Calu3 (cell line): ENCODE results near the gene GABPB1. TPM values are rescaled to one million over a fixed set of nuclear protein-coding genes. Genes with fewer than 3 reads are reported as not detected.

Experiments
- BruUV-seq: library from RNA; stranded (reverse); fragments of 400-500 nt; replicated peaks from 2 replicates; lab custom pipeline; 2021; lab: Mats Ljungman, UMichigan
- CTCF ChIA-PET: fragments of 300-600 bp; sonication (Branson Sonifier 250); formaldehyde crosslinking; loops from one replicate; lab custom pipeline; 2022; ENCODE audit warnings: antibody characterized with exemption; lab: Charles Lee
- DNase-seq: peaks from one replicate; pipeline ENCODE4 v3.0.0; 2022
- H3K27ac Mint-ChIP-seq: one replicate; pipeline ENCODE4 v1.8.0; 2022; ENCODE audit warnings: mixed read lengths; ENCODE audit not compliant: unreplicated experiment
- H3K27me3 Mint-ChIP-seq: one replicate; pipeline ENCODE4 v1.8.0; 2022; ENCODE audit warnings: mixed read lengths; ENCODE audit not compliant: unreplicated experiment
- H3K36me3 Mint-ChIP-seq: one replicate; pipeline ENCODE4 v1.8.0; 2022; ENCODE audit warnings: mild to moderate bottlenecking, moderate library complexity, mixed read lengths; ENCODE audit not compliant: insufficient read depth, unreplicated experiment
- H3K4me1 Mint-ChIP-seq: one replicate; pipeline ENCODE4 v1.8.0; 2022; ENCODE audit warnings: mild to moderate bottlenecking, low read depth, mixed read lengths; ENCODE audit not compliant: unreplicated experiment
- H3K4me3 Mint-ChIP-seq: one replicate; pipeline ENCODE4 v1.8.0; 2022; ENCODE audit warnings: mild to moderate bottlenecking, low read depth, moderate library complexity, mixed read lengths; ENCODE audit not compliant: unreplicated experiment
- H3K9me3 Mint-ChIP-seq: one replicate; pipeline ENCODE4 v1.8.0; 2022; ENCODE audit warnings: low read depth, mixed read lengths; ENCODE audit not compliant: unreplicated experiment
- CTCF ChIP-seq: fragments of 200-600 bp; IDR thresholded peaks from one replicate; pipeline ENCODE4 v1.8.0; 2022; ENCODE audit warnings: antibody characterized with exemption; ENCODE audit not compliant: unreplicated experiment
- intact Hi-C: fragments of 100-400 bp; cut with micrococcal nuclease; formaldehyde crosslinking; loops from one replicate; pipeline ENCODE4 v1.10.0; 2022; ENCODE audit not compliant: unreplicated experiment
- total RNA-seq: library from RNA; stranded (reverse); gene quantifications from 2 replicates; pipeline ENCODE4 v1.2.3, GENCODE V29; 2022

GABPB1 gene
- total RNA-seq, 1 experiment from 2014 or later: 33.0 TPM

- no peak overlapping the region for H3K27ac Mint-ChIP-seq
- no peak for DNase-seq
- H3K9me3 Mint-ChIP-seq: no peaks in the 10 kb centered on the region
- H3K36me3 Mint-ChIP-seq: peaks cover 6% of the 10 kb centered on the region
- TF ChIP-seq CTCF: no peak
- BruUV-seq: no TSS peak
- CTCF ChIA-PET: no interaction called here
- intact Hi-C loops: no loop called here
- H3K4me1 Mint-ChIP-seq: no peaks in the 10 kb centered on the region
- H3K27me3 Mint-ChIP-seq: no peaks in the 10 kb centered on the region
- no peak overlapping the region for H3K4me3 Mint-ChIP-seq
Observed at GRCh38 chr15:50341616-50342136, 13.3 kb downstream of the GABPB1 start.

GRCh38 chr15:50340416-50340815, 14.6 kb downstream of the GABPB1 start:
- Mint-ChIP-seq H3K4me3 (no peak overlapping the region), H3K36me3 (no peaks in the 10 kb centered on the region), H3K27me3 (no peaks in the 10 kb centered on the region), H3K4me1 (no peaks in the 10 kb centered on the region), H3K9me3 (no peaks in the 10 kb centered on the region), H3K27ac (no peak overlapping the region)
- DNase-seq: no peak
- intact Hi-C loops: no loop called here
- TF ChIP-seq CTCF: no peak
- CTCF ChIA-PET: interaction anchor here (0.6 kb wide), 1 partner anchor 13 kb away, joined by 3 read pairs; no protein-coding TSS in a partner anchor
- BruUV-seq: no TSS peak

GRCh38 chr15:50339717-50340116, 15.3 kb downstream of the GABPB1 start:
- no peaks in the 10 kb centered on the region for H3K9me3 Mint-ChIP-seq
- CTCF ChIA-PET: interaction anchor here (0.8 kb wide), 1 partner anchor 24 kb away, joined by 3 read pairs; no protein-coding TSS in a partner anchor
- H3K4me3 Mint-ChIP-seq: no peak overlapping the region
- intact Hi-C loops: no loop called here
- no peaks in the 10 kb centered on the region for H3K27me3 Mint-ChIP-seq
- no TSS peak for BruUV-seq
- no peaks in the 10 kb centered on the region for H3K36me3 Mint-ChIP-seq
- DNase-seq: no peak
- TF ChIP-seq CTCF: no peak
- H3K27ac Mint-ChIP-seq: no peak overlapping the region
- H3K4me1 Mint-ChIP-seq: no peaks in the 10 kb centered on the region

- TF ChIP-seq CTCF: no peak
- Mint-ChIP-seq H3K9me3 (no peaks in the 10 kb centered on the region), H3K4me3 (no peak overlapping the region), H3K27ac (no peak overlapping the region), H3K4me1 (no peaks in the 10 kb centered on the region), H3K27me3 (no peaks in the 10 kb centered on the region), H3K36me3 (no peaks in the 10 kb centered on the region)
- no peak for DNase-seq
- CTCF ChIA-PET: interaction anchor here (0.6 kb wide), 1 partner anchor 18 kb away, joined by 6 read pairs; no protein-coding TSS in a partner anchor
- intact Hi-C loops: no loop called here
- BruUV-seq: no TSS peak
Observed at GRCh38 chr15:50335251-50335650, 19.7 kb downstream of the GABPB1 start.
